Effector memory CD8-positive, alpha-beta T cell (primary cell): ENCODE data around the gene ZNF174.

ENCODE experiments used
- ATAC-seq: fragments of 150-1000 bp; cut with Tn5 transposase; replicated peaks from 2 replicates; pipeline ENCODE4 v1.10.0; 2021; ENCODE audit warnings: mild to moderate bottlenecking, moderate library complexity
- DNase-seq, 3 experiments: peaks; one replicate each; pipeline ENCODE4 v3.0.0; 2021
- H3K27ac Mint-ChIP-seq, 2 donors: one replicate each; pipeline ENCODE4 v1.8.0; 2022; ENCODE audit warnings: mild to moderate bottlenecking in 2 of 2, mixed read lengths in 2 of 2, moderate library complexity in 2 of 2
- H3K27me3 Mint-ChIP-seq, 2 donors: one replicate each; pipeline ENCODE4 v1.8.0; 2022; ENCODE audit warnings: mixed read lengths in 2 of 2
- H3K36me3 Mint-ChIP-seq: one replicate; pipeline ENCODE4 v1.8.0; 2022; ENCODE audit warnings: mild to moderate bottlenecking, moderate library complexity, mixed read lengths; ENCODE audit not compliant: insufficient read depth
- H3K4me1 Mint-ChIP-seq, 2 donors: one replicate each; pipeline ENCODE4 v1.8.0; 2022; ENCODE audit warnings: low read depth in 2 of 2, mixed read lengths in 2 of 2
- H3K4me3 Mint-ChIP-seq, 2 donors: one replicate each; pipeline ENCODE4 v1.8.0; 2022; ENCODE audit warnings: mild to moderate bottlenecking in 2 of 2, mixed read lengths in 2 of 2, moderate library complexity in 2 of 2
- H3K9me3 Mint-ChIP-seq, 2 donors: one replicate each; pipeline ENCODE4 v1.8.0; 2022; ENCODE audit warnings: mixed read lengths in 2 of 2

ZNF174 gene

DNA sequence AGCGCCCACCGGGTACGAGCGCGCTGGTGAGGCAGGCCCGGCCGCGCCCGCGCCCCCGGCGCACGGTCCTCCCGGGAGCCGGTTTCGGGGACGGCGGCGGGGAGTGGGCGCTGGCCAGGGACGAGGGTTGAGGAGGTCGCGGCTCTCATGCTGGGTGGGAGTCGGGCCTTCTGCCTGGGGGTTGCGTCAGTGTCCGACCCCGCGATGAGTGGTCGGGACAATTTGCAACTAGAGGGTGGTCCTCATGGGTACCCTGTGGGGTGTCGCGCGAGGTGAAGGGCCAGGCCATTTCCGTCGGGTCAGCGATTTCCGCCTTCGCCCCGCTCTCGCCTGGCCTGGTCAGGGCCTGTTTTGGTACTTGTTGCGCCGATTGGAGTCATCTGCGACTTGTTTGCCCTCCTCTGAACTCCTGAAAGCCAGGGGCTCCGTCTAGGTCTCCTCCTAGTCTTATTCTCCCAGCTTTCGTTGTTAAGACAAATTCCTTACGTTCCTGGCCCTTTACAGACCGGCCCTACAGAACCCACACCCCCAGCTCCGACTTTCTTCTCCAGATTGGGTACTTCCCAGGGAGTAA lies 57.4 kb downstream of the ZNF174 start:
- Mint-ChIP-seq H3K36me3 (peaks cover 15% of the 10 kb centered on the region), H3K27me3 (no peaks in the 10 kb centered on the region), H3K4me3 (peak overlapping the region; percentile 86 to 89), H3K4me1 (peaks cover 38 to 44% of the 10 kb centered on the region in 2 donors), H3K27ac (peak overlapping the region; percentile 85 to 90), H3K9me3 (no peaks in the 10 kb centered on the region)
- ATAC-seq = no peak
- peak in 1 of 3 experiments; percentile 13 for DNase-seq

- peaks cover 38 to 44% of the 10 kb centered on the region in 2 donors for H3K4me1 Mint-ChIP-seq
- H3K36me3 Mint-ChIP-seq = peaks cover 15% of the 10 kb centered on the region
- H3K4me3 Mint-ChIP-seq = peak overlapping the region; percentile 86 to 89
- H3K27me3 Mint-ChIP-seq = no peaks in the 10 kb centered on the region
- ATAC-seq (no peak), DNase-seq (peak in 2 of 3 experiments; percentile 3 to 11)
- H3K27ac Mint-ChIP-seq = peak overlapping the region; percentile 85 to 90
- H3K9me3 Mint-ChIP-seq = no peaks in the 10 kb centered on the region
Observed at GRCh38 chr16:3458852-3459361, 57.9 kb downstream of the ZNF174 start.
